NCI-H226 (cell line): Measurements from ENCODE around the gene HCFC1.

Experiments
- DNase-seq: peaks from one replicate; pipeline ENCODE4 v3.0.0-alpha.2; 2015

HCFC1 gene

GRCh38 chrX:153937056-153937455, 34.6 kb downstream of the HCFC1 start:
- DNase-seq, result no peak

GRCh38 chrX:153935326-153935851, 36.2 kb downstream of the HCFC1 start:
- no peak for DNase-seq

DNA sequence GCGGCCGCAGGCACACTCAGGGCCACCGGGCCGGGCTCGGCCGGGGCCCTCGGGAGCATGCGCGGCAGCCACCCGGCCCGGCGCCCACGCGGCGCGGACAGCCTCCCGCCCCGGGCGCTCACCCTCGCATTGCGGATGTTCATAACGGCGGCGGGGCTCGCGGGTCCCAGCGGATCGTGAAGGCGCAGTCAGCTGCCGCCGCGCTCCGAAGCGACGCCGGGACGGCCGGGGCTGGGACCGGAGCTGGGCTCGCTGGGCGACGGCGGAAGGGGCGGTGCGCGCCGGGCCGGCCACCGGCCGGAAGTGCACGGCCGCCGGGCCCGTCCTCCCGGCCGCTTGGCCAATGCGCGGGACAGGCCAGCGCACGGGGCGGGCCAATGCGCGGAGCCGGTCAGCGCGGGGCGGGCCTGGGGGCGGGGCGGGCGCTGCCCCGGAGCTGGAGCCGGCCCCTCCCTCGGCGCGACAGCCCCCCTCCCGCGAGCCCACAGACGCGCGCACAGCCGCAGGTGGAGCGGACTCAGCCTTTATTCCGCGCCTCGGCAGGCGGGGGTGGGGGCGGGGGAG, 36.8 kb downstream of the HCFC1 start, which contains the start of gene NAA10:
TSS of gene NAA10 (minus strand) at position 276 of the 564 bp plus-strand sequence. CDS start at position 143, 133 bp downstream.
- DNase-seq, result peak; percentile 63

GRCh38 chrX:153934148-153934761, 37.4 kb downstream of the HCFC1 start:
- DNase-seq, result no peak

DNA sequence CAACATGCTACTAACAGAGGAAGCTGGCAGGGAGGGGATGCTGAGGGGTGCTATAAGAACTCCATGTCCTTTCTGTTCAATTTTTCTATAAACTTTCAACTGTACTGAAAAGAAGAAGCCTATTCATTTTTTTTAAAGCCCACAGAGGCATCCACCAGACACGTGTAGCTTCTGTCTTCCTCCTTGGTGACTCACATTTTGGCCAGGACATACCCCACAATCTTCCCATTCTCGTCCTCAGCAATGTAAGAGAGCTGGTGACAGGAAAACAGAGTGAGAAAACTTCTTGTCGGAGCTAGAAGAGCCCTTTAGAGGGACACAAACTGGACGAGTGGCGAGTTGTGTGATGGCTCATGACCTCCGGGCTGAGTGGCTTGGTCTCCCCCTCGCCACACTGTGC, 37.9 kb downstream of the HCFC1 start:
- no peak for DNase-seq

GRCh38 chrX:153932220-153932915, 39.2 kb downstream of the HCFC1 start:
- no peak for DNase-seq

- no peak for DNase-seq
Measured at GRCh38 chrX:153931748-153932147, 39.9 kb downstream of the HCFC1 start.

DNA sequence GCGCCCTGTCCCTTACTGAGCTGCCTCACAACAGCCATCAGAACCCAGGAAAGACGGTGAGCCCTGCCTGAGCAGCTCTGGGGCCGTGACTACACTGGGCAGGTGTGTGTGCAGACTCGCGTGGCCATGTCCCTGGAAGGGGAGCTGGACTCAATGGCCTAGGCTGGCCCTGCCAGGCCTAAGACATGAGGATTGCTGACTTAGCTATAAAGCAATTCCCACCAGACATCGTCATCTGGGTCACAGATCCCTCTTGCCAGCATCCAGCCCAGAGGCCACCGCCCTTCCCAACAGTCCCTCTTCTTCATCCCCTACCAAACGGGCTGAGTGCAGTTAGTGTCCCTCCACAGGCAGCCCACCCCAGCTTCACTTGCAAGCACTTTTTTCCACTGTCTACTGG, 40.5 kb downstream of the HCFC1 start:
- DNase-seq, result no peak

DNA sequence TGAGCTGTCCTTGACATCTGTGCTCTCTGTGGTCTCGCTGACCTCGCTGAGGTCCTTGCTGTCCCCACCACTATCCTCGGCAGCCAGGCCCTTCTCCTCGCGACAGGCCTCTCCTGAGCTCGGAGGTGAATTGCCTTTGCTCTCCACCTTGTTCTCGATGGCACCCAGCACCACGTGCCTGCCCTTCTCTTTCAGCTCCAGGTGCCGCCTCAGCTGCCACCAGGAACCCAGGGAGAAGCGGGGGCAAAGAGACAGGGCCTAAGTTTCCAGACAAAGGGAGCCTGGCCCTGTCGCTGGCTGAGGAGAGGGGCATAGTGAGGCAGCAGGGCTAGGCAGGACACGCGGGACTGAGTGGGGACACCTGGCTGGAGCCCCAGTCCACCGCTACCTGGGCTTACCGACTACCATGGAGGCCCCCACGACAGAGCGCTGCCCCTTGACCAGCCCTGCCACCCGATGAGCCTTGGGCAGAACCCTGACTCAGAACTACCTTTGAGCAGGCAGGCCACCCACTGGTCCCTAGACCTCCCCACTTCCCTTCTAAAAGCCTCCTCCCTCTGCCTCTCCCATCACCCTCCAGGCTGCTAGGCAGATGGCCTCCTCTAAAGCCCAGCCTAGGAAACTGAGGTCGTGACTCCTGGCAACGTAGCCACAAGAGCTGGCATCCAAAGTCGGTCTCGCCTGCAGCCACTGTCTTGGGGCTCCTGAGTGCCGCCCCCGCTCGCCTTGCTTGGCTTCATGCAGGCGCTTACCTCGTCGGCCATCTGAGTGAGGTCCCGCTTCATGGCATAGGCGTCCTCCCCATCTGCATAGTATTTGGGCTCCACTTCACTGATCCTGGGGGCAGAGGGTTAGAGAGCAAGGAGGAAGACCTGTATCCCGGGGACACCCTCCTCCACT, 41.4 kb downstream of the HCFC1 start:
- no peak for DNase-seq

GRCh38 chrX:153929576-153929975, 42.0 kb downstream of the HCFC1 start:
- DNase-seq, result no peak

DNA sequence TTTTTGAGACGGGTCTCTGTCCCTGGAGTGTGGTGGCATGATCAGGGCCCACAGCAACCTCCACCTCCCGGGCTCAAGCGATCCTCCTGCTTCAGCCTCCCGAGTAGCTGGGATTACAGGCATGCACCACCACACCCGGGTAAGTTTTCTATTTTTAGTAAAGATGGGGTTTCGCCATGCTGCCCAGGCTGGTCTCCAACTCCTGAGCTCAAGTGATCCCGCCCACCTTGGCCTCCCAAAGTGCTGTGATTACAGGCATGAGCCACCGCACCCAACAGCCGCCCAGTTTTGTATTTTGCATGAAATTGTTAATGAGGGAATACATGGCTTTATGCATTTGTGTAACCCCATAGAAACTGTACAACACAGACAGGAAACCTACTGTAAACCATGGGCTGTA, 42.8 kb downstream of the HCFC1 start:
- DNase-seq, result no peak

- DNase-seq, result peak; percentile 94
Measured at GRCh38 chrX:153927922-153928760, 43.5 kb downstream of the HCFC1 start.

DNA sequence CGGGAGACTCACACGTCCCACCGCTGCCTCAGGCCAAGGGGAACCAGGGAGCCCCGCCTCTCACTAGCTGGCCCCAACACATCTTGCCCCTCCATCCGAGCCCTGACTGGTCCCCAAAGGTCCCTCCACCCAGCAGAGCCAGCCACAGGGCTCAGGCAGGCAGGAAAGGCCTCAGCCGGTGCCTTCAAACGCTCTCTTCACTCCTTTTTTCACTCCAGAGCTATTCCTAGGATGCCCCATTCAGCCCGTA, 44.0 kb downstream of the HCFC1 start:
- DNase-seq, result no peak

GRCh38 chrX:153926858-153927671, 44.6 kb downstream of the HCFC1 start:
- peak; percentile 16 for DNase-seq

DNA sequence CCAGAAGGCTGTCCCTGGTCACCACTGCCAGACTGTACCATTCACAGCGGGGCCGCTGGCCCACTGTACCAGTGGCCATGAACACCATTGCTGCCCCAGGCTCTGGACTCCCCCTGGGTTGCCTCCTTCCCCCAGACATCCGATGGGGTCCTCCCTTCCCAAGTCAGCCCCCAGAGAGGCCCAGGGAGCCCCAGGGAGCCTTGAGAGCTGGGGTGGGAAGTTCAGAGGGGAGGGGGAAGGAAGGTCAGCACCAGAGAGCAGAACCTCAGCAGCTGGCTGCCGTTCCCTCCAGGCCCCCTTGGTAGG, 45.1 kb downstream of the HCFC1 start:
- DNase-seq, result no peak

DNA sequence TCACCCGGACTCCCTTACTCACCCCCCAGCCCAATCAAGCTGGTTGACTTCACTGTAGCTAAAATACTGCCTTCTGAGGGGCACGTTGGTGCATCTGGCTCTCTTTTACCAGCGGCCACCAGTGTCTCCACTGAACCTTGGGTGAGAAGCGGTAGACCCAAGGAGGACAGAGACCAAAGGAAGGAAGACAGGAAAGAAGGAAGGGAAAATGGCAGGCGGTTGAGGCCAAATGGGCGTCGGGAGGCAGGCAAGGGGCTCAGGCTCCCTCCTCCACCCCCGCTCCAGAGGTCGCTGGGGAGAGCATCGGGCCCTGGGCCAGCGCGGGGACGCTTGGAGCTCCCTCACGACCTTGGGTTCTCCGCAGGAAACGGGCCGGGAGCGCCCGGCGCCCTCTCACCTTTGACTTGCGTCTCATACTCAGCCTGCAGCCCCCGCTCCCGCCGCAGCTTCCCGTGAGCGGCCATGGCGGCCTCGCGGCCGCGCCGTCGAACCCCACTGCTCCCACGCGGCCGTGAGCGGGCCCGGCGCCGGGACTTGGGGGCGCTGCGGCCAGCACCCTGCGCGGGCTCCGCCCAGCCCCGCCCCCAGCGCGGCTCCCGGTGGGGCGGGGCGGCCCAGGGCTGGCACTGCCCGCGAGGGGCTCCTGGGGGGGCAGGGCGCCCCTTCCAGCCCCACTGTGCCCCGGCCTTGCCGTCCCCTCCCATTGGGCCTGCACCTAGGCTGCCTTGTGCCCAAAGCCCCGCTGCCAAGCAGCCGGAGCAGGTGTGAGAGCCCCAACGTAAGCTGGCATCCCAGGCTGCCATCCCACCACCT, 45.7 kb downstream of the HCFC1 start, which contains the start of gene ARHGAP4:
TSS of gene ARHGAP4 (minus strand) at position 526 of the 813 bp plus-strand sequence. CDS start at position 464, 62 bp downstream.
- DNase-seq, result no peak

DNA sequence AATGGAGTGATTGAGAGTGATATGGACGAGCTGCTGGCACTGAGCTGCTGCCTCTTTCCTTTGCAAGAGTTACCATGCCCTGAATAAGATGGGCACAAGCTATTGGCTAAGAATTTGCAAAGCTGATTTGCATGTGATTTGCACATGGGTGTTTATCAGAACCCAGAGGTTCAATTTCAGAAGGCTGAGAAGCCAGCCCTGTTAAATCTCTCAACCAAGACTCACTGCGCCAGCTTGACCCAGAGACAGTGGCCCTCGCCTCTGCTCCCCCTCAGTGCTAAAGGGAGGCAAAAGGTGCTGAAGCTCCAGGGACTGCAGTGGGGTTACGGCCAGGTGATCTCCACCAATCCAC, 46.3 kb downstream of the HCFC1 start:
- no peak for DNase-seq

DNA sequence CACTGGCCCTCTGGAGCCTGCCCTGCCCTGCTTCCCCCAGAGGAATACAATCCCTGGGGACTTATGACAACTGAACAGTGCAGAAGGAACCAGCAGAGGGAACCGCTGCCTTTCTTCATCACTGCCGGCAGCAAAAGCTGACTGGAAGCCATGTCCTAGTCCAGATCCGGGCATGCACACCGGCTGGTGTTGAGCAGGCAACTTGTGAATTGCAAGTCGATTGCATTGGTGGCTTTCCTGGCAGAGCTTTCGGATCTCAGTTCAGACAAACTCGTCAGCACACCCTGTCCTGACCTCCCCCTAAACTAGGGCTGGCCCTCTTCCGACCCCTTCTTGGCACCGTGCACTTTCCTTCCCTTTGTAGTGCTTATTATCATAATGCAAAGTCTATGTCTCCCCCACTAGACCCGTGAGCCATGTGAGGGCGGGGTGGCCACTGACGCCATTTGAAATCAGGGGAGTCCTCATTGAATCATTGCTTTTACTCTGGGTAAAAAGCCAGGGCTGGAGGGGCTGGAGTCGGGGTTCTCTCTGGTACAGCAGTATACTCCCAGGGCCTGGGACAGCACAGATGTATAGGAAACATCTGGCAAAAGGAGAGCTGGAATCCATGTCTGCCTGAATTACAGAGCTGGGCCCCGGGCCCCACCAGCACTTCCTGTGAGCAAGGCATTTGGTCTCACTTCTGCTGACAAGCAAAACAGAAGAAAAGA, 47.3 kb downstream of the HCFC1 start:
- no peak for DNase-seq

- peak; percentile 26 for DNase-seq
Measured at GRCh38 chrX:153922932-153923857, 48.4 kb downstream of the HCFC1 start.
